Body of pancreas (tissue), 4 donors: ENCODE results near the gene KIAA0930. TPM values are rescaled to one million over a fixed set of nuclear protein-coding genes. Genes with fewer than 3 reads are reported as not detected.
"Not testable (repeated sequence)": the region's sequence is repeated elsewhere in the genome, so short reads cannot be mapped to it uniquely, and the experiment has no call there.

ENCODE experiments used
- ATAC-seq: fragments of 150-250 bp; one replicate; pipeline ENCODE4 v1.9.1; 2016
- DNase-seq, 4 donors: peaks; one replicate each; pipeline ENCODE4 v3.0.0-alpha.2; 2019
- H3K27ac ChIP-seq, 4 donors: fragments of 200-600 bp; sonication (generic); 1 replicate in 3 of 4; 2 replicates in 1 of 4; pipeline versions ENCODE4 v1.5.1 to v1.6.1; 2016 to 2019; ENCODE audit warnings: mild to moderate bottlenecking in 1 of 4, mixed read lengths in 1 of 4, moderate library complexity in 1 of 4
- H3K27me3 ChIP-seq, 2 donors: fragments of 200-600 bp; sonication (generic); one replicate each; pipeline ENCODE4 v1.6.0; 2016; ENCODE audit warnings: mild to moderate bottlenecking in 1 of 2
- H3K36me3 ChIP-seq, 2 donors: fragments of 200-600 bp; sonication (generic); replicated peaks in 1 of 2; 2 replicates each; pipeline ENCODE4 v1.5.1; 2016; ENCODE audit warnings: low read depth in 2 of 2; ENCODE audit not compliant: insufficient read depth in 1 of 2
- H3K4me1 ChIP-seq: fragments of 200-600 bp; sonication (generic); one replicate; pipeline ENCODE4 v1.6.0; 2016
- H3K4me3 ChIP-seq, 2 donors: fragments of 200-600 bp; sonication (generic); 1 replicate in 1 of 2; 2 replicates in 1 of 2; pipeline ENCODE4 v1.5.1; 2016 to 2019
- H3K9me3 ChIP-seq, 3 donors: fragments of 200-600 bp; sonication (generic); 1 replicate in 2 of 3; 2 replicates in 1 of 3; pipeline ENCODE4 v1.5.1; 2016
- POLR2A ChIP-seq, 3 donors: fragments of 450-650 bp; IDR thresholded peaks; one replicate each; pipeline ENCODE4 v1.6.1; 2016; ENCODE audit warnings: antibody characterized with exemption in 3 of 3, mild to moderate bottlenecking in 2 of 3
- WGBS, 2 donors: methylation state at CpG; one replicate each; pipeline ENCODE4 v1.1.5; 2017; 5-methylcytosine and 5-hydroxymethylcytosine counted together
- intact Hi-C: fragments of 100-400 bp; cut with DNase I; formaldehyde crosslinking; loops from one replicate; pipeline ENCODE4 v1.15.1; 2023
- total RNA-seq, 2 donors: library from RNA; depleted of rRNA; stranded (reverse); fragments of >200 nt; gene quantifications; one replicate each; pipeline ENCODE4 v1.1.0, GENCODE V29; 2016
- TF ChIP-seq, protein P1 (sequence below), 7 experiments: fragments of 450-650 bp in 4 of 7; fragments of 200-600 bp in 3 of 7; sonication (generic) in 3 of 7; IDR thresholded peaks; one replicate each; pipeline ENCODE4 v1.5.1; 2016 to 2019; ENCODE audit warnings: antibody characterized with exemption in 7 of 7

Gene KIAA0930
- total RNA-seq, 2 donors from 2014 or later, result 14.2 to 17.9 TPM

DNA sequence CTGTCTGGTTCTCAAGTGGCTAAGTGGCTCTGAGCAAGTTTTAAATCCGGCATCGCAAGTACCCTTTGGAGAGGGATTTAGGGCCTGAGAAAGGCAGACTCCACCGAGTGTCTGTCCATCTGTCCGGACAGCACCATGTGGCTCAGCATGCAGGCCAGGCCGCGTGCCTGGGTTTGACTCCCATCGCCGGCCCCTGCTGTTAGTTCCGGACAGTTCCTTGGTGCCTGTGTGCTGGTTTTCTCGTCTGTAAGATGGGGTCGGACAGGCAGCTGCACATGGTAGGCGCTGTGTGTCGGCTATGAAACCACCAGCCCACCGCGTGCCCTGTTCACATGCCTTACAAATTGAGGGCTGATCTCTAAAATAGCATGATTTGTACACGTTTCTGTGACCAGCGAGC is 46.0 kb downstream of the KIAA0930 start:
- Histone ChIP-seq H3K27ac (no peak overlapping the region), H3K4me1 (no peaks in the 10 kb centered on the region), H3K27me3 (no peaks in the 10 kb centered on the region), H3K4me3 (no peak overlapping the region), H3K9me3 (no peaks in the 10 kb centered on the region), H3K36me3 (peaks cover 0 to 9% of the 10 kb centered on the region in 2 donors)
- intact Hi-C loops, result no loop called here
- 86% methylated on average over 9 to 17 of the region's 17 CpGs for WGBS, 2 donors
- DNase-seq (no peak), ATAC-seq (no peak)
- TF ChIP-seq, protein P1, sequence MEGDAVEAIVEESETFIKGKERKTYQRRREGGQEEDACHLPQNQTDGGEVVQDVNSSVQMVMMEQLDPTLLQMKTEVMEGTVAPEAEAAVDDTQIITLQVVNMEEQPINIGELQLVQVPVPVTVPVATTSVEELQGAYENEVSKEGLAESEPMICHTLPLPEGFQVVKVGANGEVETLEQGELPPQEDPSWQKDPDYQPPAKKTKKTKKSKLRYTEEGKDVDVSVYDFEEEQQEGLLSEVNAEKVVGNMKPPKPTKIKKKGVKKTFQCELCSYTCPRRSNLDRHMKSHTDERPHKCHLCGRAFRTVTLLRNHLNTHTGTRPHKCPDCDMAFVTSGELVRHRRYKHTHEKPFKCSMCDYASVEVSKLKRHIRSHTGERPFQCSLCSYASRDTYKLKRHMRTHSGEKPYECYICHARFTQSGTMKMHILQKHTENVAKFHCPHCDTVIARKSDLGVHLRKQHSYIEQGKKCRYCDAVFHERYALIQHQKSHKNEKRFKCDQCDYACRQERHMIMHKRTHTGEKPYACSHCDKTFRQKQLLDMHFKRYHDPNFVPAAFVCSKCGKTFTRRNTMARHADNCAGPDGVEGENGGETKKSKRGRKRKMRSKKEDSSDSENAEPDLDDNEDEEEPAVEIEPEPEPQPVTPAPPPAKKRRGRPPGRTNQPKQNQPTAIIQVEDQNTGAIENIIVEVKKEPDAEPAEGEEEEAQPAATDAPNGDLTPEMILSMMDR (IDR thresholded peaks at IDR 0.05), result no peak
- TF ChIP-seq POLR2A (IDR thresholded peaks at IDR 0.05), result no peak

- no peaks in the 10 kb centered on the region for H3K4me1 ChIP-seq
- 37 to 57% methylated on average over 10 to 13 of the region's 13 CpGs for WGBS, 2 donors
- no peak overlapping the region for H3K27ac ChIP-seq
- TF ChIP-seq, protein P1 (IDR thresholded peaks at IDR 0.05), result no peak
- no peak for TF ChIP-seq POLR2A (IDR thresholded peaks at IDR 0.05)
- H3K27me3 ChIP-seq, result no peaks in the 10 kb centered on the region
- peaks cover 0 to 9% of the 10 kb centered on the region in 2 donors for H3K36me3 ChIP-seq
- intact Hi-C loops, result no loop called here
- DNase-seq (no peak), ATAC-seq (no peak)
- no peak overlapping the region for H3K4me3 ChIP-seq
- H3K9me3 ChIP-seq, result no peaks in the 10 kb centered on the region
Measured at GRCh38 chr22:45192701-45193187, 48.0 kb downstream of the KIAA0930 start.

- H3K27ac ChIP-seq, H3K4me1 ChIP-seq, H3K4me3 ChIP-seq, intact Hi-C loops, H3K27me3 ChIP-seq, H3K36me3 ChIP-seq, ATAC-seq, H3K9me3 ChIP-seq, DNase-seq: not testable (repeated sequence)
- 91 to 93% methylated on average over 9 of the region's 9 CpGs for WGBS, 2 donors
Measured at GRCh38 chr22:45191746-45192145, 48.9 kb downstream of the KIAA0930 start.

DNA sequence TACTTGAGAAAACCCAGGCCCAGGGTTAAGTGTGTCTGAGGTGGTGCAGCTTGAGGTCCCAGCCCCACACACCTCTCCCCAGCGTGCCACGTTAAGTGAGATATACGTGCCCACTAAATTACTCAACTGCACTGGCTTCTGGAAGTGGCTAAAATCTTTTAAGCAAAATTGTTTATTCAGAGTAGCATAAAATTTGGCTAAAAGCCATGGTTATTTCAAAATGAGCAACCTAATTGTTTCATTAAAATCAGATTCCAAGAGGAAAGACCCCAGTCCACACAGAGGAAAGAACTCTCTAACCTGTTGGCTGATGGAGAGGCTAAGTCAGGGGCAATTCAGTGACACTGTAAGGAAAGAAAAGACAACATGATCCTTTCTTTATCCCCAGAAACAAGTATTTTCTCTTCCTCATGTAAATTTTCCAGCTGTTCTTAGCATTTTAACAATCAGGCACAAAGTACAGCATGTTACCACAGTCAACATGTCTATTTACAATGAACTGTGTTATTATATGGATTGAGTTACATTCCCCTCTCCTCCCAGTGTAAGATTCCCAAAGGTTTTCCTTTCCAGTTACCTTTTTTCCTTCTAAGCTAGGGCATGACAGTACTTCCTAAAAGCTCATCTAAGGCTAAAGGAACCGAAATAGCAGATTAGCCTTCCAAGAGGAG is 50.4 kb downstream of the KIAA0930 start:
- TF ChIP-seq, protein P1 (IDR thresholded peaks at IDR 0.05), result no peak
- TF ChIP-seq POLR2A (IDR thresholded peaks at IDR 0.05), result no peak
- Histone ChIP-seq H3K9me3 (no peaks in the 10 kb centered on the region), H3K4me1 (no peaks in the 10 kb centered on the region), H3K27me3 (no peaks in the 10 kb centered on the region), H3K36me3 (peaks cover 1 to 3% of the 10 kb centered on the region in 2 donors), H3K27ac (no peak overlapping the region), H3K4me3 (no peak overlapping the region)
- DNase-seq (no peak), ATAC-seq (no peak)
- intact Hi-C loops, result no loop called here
- WGBS, 2 donors, result 84 to 85% methylated on average over 4 of the region's 4 CpGs

DNA sequence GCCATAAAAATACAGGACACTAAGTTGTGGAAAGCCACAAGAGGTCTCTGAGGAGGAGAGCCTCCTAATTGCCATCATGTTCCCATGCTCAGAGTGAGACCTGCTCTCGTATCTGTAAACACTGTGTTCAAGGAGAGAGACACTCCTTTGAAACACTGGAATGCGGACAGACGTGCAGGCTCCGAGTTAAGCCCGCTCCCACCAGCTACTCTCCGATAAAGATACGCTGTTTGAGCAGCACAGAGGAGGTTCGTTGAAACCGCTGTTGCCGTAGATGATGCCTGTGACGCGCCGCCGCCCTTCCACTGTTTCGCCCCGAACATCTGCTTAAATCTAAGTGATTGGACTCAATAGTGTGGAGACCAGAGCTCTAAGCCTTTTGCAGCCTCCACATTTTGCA is 51.9 kb downstream of the KIAA0930 start:
- 80 to 81% methylated on average over 16 of the region's 16 CpGs for WGBS, 2 donors
- intact Hi-C loops, result no loop called here
- peaks cover 6% of the 10 kb centered on the region in 2 donors for H3K36me3 ChIP-seq

More for the DNA sequence above, 51.9 kb downstream of the KIAA0930 start:
- DNase-seq (no peak), ATAC-seq (no peak)
- TF ChIP-seq, protein P1 (IDR thresholded peaks at IDR 0.05), result no peak
- H3K4me3 ChIP-seq, result no peak overlapping the region
- H3K27me3 ChIP-seq, result no peaks in the 10 kb centered on the region
- H3K27ac ChIP-seq, result no peak overlapping the region
- H3K9me3 ChIP-seq, result no peaks in the 10 kb centered on the region
- H3K4me1 ChIP-seq, result no peaks in the 10 kb centered on the region
